ENCODE data around the gene PPP2R5E. TPM values are rescaled to one million over a fixed set of nuclear protein-coding genes. Genes with fewer than 3 reads are reported as not detected.

PPP2R5E gene
- total RNA-seq, 4 donors from 2014 or later = 22.9 to 24.7 (median 23.8) TPM

- H3K4me1 ChIP-seq = peaks cover 0 to 42% (median 6%) of the 10 kb centered on the region in 4 donors
- TF ChIP-seq EP300 (IDR thresholded peaks at IDR 0.05) = no peak
- no peak for TF ChIP-seq POLR2A (IDR thresholded peaks at IDR 0.05)
- no peak for TF ChIP-seq CTCF (IDR thresholded peaks at IDR 0.05)
- no peak overlapping the region for H3K4me3 ChIP-seq
- DNase-seq (ENCODE audit: low spot score in 2 of 2) = no peak
- H3K27ac ChIP-seq = no peak overlapping the region
- H3K9me3 ChIP-seq = no peaks in the 10 kb centered on the region
- H3K27me3 ChIP-seq = no peaks in the 10 kb centered on the region
- whole genome bisulfite sequencing, 2 donors = 84 to 87% methylated on average over 2 of the region's 2 CpGs
- no peaks in the 10 kb centered on the region for H3K36me3 ChIP-seq
Measured at GRCh38 chr14:63454863-63455622, 88.1 kb downstream of the PPP2R5E start.

- Histone ChIP-seq H3K4me3 (no peak overlapping the region), H3K27ac (no peak overlapping the region), H3K9me3 (no peaks in the 10 kb centered on the region), H3K36me3 (no peaks in the 10 kb centered on the region), H3K4me1 (peaks cover 0 to 36% (median 5%) of the 10 kb centered on the region in 4 donors), H3K27me3 (no peaks in the 10 kb centered on the region)
- 93 to 95% methylated on average over 3 of the region's 3 CpGs for WGBS, 2 donors
- no peak for DNase-seq (ENCODE audit: low spot score in 2 of 2)
- TF ChIP-seq POLR2A (IDR thresholded peaks at IDR 0.05) (no peak), CTCF (IDR thresholded peaks at IDR 0.05) (no peak), EP300 (IDR thresholded peaks at IDR 0.05) (no peak)
Measured at GRCh38 chr14:63454436-63454835, 88.7 kb downstream of the PPP2R5E start.

GRCh38 chr14:63453443-63453936, 89.7 kb downstream of the PPP2R5E start:
- no peak for TF ChIP-seq CTCF (IDR thresholded peaks at IDR 0.05)
- TF ChIP-seq POLR2A (IDR thresholded peaks at IDR 0.05) = no peak
- no peak for TF ChIP-seq EP300 (IDR thresholded peaks at IDR 0.05)
- H3K36me3 ChIP-seq = no peaks in the 10 kb centered on the region
- no peak overlapping the region for H3K4me3 ChIP-seq
- peaks cover 0 to 33% (median 3%) of the 10 kb centered on the region in 4 donors for H3K4me1 ChIP-seq
- no peak overlapping the region for H3K27ac ChIP-seq
- H3K9me3 ChIP-seq = no peaks in the 10 kb centered on the region
- DNase-seq (ENCODE audit: low spot score in 2 of 2) = no peak
- WGBS, 2 donors = 78 to 81% methylated on average over 8 of the region's 8 CpGs
- no peaks in the 10 kb centered on the region for H3K27me3 ChIP-seq

- TF ChIP-seq EP300 (IDR thresholded peaks at IDR 0.05) = no peak
- TF ChIP-seq POLR2A (IDR thresholded peaks at IDR 0.05) = no peak
- no peak for TF ChIP-seq CTCF (IDR thresholded peaks at IDR 0.05)
Measured at GRCh38 chr14:63452796-63453195, 90.4 kb downstream of the PPP2R5E start.

GRCh38 chr14:63448841-63449240, 94.3 kb downstream of the PPP2R5E start:
- no peak for DNase-seq (ENCODE audit: low spot score in 2 of 2)
- no peak for TF ChIP-seq POLR2A (IDR thresholded peaks at IDR 0.05)
- Histone ChIP-seq H3K9me3 (no peaks in the 10 kb centered on the region), H3K27ac (no peak overlapping the region), H3K36me3 (peaks cover 0 to 4% (median 0%) of the 10 kb centered on the region in 3 donors), H3K4me3 (no peak overlapping the region), H3K4me1 (peaks cover 0 to 1% (median 0%) of the 10 kb centered on the region in 4 donors), H3K27me3 (no peaks in the 10 kb centered on the region)
- 90 to 94% methylated on average over 3 of the region's 3 CpGs for WGBS, 2 donors

More at GRCh38 chr14:63452796-63453195, 90.4 kb downstream of the PPP2R5E start:
- no peak overlapping the region for H3K4me3 ChIP-seq
- H3K27me3 ChIP-seq = no peaks in the 10 kb centered on the region
- no peaks in the 10 kb centered on the region for H3K36me3 ChIP-seq
- H3K4me1 ChIP-seq = peaks cover 0 to 30% (median 3%) of the 10 kb centered on the region in 4 donors
- no peaks in the 10 kb centered on the region for H3K9me3 ChIP-seq
- DNase-seq (ENCODE audit: low spot score in 2 of 2) = no peak
- no peak overlapping the region for H3K27ac ChIP-seq
- 79 to 85% methylated on average over 3 of the region's 3 CpGs for WGBS, 2 donors
